Colon (tissue), 2 donors: Measurements from ENCODE around the gene LNX2.

Experiments
- FAIRE-seq: peaks from 2 replicates; lab custom pipeline; 2012; peaks lifted over from hg19 to GRCh38; lab: Jason Lieb, UNC
- donor health status: control.
- donor health status: control.

LNX2 gene

DNA sequence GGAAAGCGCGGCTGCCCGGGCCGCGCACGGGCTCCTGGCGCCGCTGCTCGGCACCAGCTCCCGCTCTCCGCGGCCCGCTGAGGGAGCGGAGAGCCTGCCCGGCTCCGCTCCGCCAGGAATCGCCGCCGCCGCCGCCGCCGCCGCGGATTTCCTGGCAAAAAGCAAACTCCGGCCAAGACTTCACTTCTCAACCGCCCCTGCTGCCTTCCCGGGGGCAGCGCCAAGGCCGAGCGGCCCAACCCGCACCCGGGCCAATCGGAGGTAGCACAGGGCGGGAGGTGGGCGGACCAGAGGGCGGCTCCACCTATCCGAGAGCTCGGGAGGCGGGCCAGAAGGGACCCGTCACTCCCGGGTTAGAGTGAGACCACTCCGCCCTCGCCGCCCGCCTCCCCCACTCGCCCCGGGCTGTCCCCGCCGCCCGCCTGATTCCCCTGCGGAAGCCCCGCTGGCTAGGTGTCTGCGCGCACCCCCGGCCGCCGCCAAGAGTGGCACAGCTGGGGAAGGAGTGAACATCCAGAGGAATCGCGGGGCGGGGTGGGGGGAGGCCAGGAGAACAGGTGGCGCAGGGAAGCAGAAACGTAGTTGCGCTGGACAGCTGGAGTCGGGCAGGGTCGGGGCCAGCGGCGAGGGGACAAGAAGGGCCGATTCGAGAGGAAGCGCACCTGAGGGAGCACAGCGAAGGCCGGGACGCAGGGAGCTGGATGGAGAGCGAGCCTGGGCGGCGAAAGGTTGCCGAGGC, at the start of gene LNX2:
Gene LNX2, minus strand, starts transcription at position 153 of the 739 bp plus-strand sequence. CDS start 38,826 bp downstream, outside the sequence.
- FAIRE-seq = no peak

DNA sequence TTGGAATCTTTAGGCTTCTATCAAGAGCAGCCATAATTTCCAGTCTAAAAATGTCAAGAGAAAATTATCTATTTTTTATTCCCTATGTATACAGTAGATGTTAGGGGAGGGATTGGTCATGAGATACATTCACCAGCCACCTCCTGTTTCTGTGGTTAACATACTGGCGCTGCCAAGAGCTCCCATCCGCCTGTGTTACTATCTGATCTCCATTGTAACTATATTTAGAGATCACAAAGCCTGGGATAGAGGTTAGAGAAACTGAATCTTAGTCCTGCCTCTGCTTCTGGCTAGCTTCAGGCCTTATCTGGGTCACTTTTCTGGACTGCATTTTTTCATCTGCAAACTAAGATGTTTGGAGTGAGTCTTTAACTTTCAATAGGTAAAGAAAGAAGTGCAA, 47.6 kb upstream of the LNX2 start:
- FAIRE-seq = no peak

GRCh38 chr13:27666951-27667350, 46.6 kb upstream of the LNX2 start:
- FAIRE-seq = no peak

- FAIRE-seq = no peak
These were observed 45.4 kb upstream of the LNX2 start for GRCh38 chr13:27665761-27666160.

GRCh38 chr13:27665333-27665732, 45.0 kb upstream of the LNX2 start:
- no peak for FAIRE-seq

- no peak for FAIRE-seq
These were observed 43.6 kb upstream of the LNX2 start for GRCh38 chr13:27663947-27664346.

- FAIRE-seq = no peak
These were observed 42.6 kb upstream of the LNX2 start for GRCh38 chr13:27662738-27663470.

GRCh38 chr13:27661017-27661416, 40.7 kb upstream of the LNX2 start:
- FAIRE-seq = no peak

DNA sequence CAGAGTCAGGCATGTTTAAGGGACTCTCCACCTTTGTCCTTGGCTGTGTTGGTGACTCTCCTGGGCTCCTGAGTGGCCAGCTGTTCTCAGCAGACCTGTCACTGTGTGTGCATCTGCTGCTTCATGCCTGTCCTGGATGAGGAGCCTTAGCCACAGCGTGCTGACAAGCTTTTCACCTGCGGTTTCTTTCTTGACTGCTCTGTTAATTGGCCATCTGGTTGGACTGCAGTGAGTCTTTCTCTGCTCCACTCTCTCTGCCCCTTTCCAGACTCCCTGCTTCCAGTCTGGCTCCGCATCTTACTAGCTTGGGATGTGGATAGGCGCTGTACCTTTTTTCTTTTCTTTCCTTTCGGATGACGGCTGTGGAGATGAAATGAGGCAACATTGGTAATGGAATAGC, 40.2 kb upstream of the LNX2 start:
- FAIRE-seq = no peak

DNA sequence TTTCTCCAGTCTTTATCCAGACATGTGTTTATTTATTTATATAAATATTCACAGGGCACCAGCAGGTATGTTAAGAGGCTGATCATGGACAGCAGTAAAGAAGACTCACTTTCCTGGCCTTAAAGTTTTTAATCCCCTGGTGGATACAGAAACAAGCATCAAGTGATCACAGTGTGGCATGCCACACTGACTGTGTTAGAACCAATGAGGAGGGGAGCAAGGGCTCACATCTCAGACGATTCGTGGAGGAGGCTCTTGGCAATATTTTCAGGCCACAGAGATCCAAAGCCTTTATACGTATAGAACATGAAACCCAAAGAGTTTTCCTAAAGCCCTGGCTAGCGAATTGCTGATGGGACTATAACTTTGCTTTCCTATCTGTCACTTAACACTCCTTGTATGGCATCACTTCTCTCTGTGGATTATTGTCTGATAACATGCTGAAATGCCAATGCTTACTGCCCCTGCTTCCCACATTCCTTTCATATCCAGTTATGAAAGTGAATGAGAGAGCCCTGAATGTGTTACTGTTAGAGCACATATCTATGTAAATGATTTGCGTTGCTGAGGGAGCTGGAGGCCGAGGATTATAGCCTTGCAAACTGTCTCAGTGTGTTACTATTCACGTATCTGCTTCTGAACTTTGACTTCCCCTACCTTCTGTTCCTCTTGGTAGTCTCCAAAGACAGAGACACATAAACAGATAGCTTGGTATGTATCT, 39.0 kb upstream of the LNX2 start:
- FAIRE-seq = no peak

DNA sequence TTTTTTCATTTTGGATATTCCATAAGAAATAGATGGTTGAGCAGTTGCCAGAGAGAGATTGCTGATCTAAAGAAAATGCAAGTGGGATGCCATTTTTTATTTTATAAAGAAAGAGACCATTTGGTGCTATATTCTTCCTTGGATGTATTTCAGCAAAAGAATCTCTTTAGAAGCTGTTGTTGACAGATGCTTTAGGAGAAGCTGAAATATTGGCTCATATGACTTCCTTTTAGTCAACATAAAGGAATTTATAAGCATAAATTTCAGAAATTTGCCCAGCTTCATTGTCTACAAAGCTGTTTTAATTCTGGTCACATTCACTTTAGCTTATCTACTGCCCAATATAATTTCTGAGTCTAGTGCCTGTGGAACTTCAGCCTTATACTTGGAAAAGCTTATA, 38.2 kb upstream of the LNX2 start:
- FAIRE-seq = no peak

DNA sequence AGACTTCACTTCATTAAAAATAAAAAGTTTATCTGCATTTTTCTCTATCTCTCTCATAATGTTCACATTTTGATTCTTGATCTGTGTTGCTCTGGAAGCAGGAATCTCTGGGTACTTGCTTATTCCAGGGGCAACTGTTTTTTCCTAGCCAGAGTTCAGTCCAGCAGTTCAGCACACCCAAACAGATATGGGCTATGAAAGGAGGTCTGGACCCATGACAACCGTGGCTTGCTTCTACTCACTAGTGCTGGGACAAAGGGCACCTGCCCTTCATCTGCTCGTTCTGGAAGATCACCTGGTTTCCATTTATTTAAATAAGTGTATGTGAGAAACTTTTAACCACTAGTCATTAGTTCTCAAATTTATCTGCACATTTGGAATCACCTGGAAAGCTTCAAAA, 37.4 kb upstream of the LNX2 start:
- no peak for FAIRE-seq

DNA sequence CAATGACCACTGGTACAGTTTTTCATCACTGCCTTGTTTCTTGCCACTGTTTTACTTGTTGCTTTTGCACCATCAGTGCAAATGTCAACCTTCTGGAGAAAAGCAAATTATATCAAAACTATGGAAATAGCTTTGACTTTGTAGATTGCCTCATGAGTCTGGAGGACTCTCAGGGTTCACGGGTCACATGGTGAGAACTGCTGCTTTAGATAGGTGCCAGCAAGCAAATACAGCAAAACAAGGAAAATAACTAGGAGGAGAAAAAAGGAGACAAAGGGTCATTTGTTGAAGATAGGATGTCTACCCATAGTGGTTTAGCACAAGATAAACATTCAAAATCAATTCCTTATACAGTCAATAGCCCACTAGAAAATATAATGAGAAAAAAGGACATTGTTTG, 34.5 kb upstream of the LNX2 start:
- FAIRE-seq = no peak

- FAIRE-seq = no peak
These were observed 33.7 kb upstream of the LNX2 start for GRCh38 chr13:27654059-27654458.

- FAIRE-seq = no peak
These were observed 30.0 kb upstream of the LNX2 start for GRCh38 chr13:27650312-27650711.

DNA sequence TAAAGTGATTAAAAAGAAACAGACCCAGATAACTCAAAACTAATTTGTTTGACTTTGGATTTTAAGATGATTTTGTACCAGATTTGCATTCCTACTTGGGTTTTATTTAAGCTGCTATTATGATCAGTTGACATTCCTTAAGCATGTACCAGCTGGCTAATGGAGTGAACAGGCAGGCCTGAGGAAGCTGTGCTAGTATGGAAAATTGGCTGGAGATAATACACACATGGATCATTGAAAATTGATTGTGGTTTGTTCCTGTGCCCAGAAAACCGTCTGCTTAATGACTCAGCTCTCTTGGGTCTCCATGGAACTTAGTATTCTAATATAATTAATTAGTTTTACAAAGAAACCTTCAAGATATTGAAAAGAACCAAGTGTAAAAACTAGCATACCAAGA, 24.0 kb upstream of the LNX2 start:
- FAIRE-seq = no peak

DNA sequence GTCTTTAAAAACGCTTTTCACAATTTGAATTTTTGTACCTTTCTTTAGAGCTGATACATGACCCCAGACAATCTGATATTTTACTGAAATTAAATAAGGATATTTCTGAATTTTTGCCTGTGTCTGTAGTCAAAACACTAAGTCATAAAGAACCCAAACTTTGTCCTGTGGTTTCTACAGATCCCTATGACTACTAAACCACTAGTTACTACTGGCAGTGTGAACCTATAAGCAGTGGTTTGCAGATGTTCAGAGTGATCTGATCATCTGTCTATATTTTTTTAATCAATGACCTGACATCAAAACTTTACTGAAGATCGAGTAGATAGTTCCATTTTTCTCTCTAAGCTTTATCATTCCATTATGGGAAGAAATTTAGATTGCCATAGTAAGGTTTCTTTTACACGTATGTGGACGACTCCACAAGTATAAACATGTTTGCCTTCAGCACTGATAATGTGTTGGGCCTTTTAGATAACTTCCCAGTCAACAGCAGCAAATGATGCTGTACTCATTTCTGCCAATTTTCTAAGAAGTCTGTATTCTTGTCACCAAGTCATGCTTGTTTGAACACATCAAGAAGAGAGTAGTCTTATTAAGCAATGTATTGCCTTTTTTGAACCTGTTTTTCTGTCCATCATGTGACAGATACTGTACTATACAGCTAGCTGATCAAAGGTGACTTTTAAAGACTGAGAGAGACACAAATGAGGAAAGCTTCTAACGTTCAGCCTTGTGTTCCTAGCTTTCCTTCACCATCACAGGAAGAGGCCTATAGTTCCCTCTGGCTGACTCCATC, 23.2 kb upstream of the LNX2 start:
- no peak for FAIRE-seq

DNA sequence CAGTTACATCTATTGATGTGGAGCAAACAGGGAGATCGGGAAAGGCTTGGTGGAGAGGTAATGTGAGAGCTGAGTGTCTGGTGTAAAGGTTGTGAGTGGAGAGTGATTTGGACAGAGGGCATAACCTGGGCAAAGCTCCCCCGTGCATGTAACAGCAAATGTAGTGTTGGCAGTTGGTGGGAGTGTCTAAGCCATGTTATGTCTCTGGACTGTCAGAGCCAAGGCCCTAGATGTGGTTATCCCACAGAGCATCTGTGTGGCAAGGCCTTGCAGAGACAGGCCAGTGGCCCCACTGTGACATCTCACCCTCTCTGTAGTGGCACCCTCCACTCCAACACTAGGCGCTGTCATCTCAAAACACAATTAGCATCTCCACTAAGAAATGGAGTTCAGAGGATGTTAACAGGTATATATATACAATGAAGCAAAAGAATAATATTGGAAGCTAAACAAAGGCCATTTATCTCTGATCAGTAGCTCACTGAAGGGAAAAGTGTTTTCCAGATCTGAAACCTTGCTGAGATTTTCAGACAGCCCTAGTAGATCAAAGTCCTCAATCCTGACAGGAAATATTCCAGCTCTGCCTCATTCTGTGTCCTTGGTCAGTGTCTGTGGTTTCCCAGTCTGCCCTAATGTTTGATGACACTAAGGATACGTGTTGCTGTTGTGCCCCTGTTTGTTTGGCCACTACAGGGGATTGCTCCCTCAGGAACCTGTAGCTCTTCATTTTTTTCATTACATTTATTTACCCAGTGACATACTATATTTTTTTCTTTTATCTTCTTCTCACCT, 21.6 kb upstream of the LNX2 start:
- no peak for FAIRE-seq

DNA sequence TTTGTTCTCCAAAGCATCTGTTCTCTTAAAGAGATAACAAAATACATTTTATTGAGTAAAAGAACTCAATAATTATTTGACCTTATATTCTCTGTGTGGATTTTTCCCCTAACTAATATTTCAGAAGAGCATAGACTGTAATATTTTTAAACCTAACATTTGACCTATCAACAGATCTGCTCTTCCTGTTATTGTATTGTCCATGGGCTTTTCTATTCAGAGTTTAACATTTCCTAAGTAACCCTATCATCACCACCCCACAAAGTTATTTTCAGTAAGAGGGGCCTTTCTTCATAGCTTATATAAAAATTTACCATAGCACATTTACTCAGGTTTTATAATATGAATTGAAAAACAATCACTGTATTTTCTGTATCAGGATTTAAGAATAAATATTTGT, 18.9 kb upstream of the LNX2 start:
- FAIRE-seq = no peak

DNA sequence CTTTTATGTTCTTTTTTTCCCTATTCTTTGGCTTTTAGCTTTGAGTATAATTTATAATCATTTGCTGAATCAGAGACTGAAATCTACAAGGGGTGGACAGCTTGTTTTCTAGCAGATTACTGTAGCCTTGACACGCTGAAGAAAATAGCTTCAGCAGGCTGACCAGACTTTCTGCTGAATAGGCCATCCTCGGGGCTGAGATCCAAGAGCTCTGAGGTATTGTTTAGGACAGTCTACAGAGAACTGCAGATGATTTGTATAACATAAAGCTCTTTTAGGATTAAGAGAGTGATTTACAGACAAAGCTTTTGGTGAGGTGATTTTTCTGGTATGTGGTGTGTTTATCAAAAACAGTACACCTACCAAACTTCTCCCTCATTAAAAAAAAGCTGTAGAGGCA, 18.2 kb upstream of the LNX2 start:
- no peak for FAIRE-seq

DNA sequence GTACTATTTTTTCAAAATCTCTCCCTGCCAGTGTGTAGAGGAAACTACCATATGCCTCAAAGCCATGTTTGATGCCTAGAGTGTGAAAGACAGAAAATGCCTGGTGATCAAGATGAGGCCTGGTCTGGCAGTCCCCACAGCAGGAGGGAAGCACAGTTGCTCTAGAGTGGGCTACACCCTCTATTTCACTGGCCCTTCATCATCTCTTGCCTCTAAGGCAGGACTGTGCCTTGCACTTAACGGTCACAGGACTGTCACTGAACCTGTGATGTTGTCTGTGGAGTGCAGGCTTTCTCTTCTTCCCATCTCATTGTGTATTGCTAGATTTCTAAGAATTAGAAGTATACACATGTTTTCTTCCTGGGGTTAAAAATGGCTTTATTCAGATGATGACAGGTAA, 17.7 kb upstream of the LNX2 start:
- FAIRE-seq = no peak

- no peak for FAIRE-seq
These were observed 16.9 kb upstream of the LNX2 start for GRCh38 chr13:27637289-27637626.
